GM21528 (cell line): ENCODE data around the gene HRH2.
"Not testable (repeated sequence)": the region's sequence is repeated elsewhere in the genome, so short reads cannot be mapped to it uniquely, and the experiment has no call there.

Experiments
- ATAC-seq: cut with Tn5 transposase; IDR thresholded peaks from one replicate; pipeline ENCODE4 v1.9.1; 2021; ENCODE audit warnings: mild to moderate bottlenecking, moderate library complexity; ENCODE audit not compliant: unreplicated experiment, low FRiP score

Gene HRH2

DNA sequence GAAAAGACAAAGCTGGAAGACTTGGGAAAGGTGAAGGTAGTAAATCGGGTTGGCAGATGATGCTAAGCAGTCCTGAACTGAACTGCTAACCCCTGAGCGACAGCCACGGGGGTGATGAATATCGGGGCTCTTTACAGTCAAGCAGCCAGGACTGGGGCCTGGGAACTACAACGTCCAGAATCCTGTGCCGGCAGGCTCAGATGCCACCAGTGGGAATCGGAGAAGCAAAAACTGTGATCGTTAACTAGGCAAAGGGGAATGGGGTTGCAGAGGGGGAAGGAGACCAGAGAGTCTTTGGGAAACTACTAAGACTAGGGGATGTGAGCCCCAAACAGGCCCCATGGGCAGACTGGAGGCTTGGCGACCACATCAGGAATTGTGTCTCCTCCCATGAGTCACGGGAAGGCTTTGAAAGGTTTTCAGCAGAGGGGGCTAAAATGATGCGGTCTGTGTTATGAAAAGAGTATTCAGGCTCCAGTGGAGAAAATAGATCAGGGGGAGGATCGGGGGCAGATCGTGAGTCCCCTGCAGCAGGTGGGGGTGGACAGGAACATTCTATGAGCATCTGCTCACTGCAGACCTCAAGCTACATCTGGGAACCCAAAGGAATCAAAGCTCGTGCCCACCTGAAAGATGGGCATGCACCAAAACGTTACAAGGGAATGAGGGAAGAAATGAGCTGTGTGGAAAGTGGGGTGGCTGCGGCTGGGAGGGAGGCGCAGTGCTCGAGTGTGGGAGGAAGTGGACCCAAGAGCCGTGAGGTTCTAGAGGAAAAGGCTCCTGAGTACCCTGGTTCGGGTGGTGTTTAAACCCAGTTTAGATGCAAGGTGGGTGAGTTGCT lies 53.8 kb downstream of the HRH2 start:
- ATAC-seq = no peak

DNA sequence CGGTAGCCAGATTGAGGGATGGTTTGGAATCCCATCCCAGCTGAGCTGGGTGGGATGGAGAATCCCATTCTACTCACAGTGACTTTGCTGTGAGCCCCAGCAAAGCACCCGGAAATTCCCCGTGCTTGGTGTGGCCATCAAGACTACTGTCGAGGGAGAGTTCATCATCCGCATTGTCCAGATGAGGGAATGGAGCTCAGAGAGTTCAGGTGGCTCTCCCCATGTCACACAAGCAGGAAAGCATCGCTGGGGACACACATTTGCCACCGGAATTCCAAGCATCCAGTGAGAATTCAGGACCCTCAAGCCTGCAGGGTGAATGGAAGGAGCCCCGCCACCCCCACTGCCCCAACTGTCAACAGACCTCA lies 54.4 kb downstream of the HRH2 start:
- no peak for ATAC-seq

DNA sequence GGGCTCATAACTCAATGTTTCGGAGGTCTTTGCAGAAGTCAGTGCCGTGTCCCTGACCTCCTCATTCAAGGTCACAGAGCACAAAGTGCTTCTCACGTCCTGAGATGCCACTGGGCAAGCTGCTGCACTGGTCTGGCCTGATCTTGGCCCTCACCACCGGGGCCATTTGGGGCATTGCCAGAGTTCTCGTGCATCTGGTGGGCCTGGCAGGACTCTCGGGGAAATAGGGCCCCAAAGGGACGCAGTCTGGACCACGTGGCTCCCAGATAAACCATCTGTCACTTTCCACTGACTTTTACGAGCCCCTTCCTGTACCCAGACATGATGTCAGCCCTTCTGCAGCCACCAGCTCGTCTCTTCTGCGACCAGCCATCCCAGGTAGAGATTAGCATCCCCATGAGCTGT lies 54.8 kb downstream of the HRH2 start:
- no peak for ATAC-seq

DNA sequence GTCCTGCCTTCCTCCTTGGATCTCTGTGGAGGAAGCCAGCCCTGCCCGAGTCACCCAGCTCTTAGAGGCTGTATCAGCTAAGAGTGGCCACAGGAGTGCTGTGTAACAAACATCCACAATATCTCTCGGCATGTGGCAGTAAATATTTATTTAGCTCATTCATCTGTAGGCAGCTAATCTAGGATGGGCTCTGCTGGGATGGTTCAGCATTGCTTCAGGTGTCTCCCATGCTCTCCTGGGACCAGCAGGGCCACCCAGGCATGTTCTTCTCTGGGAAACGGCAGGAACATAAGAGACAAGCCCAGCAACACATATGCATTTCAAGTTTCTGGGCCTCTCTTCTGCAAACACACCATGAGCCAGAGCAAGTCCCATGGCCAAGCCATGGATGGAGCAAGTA lies 56.1 kb downstream of the HRH2 start:
- no peak for ATAC-seq

DNA sequence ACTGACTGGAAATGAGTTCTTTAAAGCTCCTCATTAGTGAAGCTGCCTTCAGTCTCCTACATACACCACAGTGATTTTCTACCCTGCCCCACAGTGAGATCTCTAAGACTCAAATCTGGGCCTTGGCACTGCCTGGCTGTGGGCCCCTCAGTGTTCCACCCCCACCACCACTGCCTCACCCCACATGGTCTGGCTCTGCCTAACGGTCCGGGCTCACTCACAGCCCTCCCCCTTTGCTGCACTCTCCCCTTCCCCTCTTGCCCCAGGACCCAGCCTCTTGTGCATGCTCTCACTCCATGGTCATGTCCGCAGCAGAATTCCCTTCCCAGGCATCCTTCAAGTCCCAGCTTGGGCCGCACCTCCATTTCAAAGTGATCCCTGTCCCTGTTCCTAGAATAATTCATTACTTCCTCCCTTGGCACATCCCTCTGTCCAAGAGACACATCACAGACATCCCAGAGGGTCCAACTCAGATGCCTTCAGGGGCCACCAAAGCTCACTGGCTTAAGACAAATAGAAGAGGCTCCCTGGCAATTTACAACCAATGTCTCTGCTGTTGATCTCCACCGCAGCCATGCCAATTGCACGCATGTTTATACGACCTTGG lies 56.7 kb downstream of the HRH2 start:
- no peak for ATAC-seq

DNA sequence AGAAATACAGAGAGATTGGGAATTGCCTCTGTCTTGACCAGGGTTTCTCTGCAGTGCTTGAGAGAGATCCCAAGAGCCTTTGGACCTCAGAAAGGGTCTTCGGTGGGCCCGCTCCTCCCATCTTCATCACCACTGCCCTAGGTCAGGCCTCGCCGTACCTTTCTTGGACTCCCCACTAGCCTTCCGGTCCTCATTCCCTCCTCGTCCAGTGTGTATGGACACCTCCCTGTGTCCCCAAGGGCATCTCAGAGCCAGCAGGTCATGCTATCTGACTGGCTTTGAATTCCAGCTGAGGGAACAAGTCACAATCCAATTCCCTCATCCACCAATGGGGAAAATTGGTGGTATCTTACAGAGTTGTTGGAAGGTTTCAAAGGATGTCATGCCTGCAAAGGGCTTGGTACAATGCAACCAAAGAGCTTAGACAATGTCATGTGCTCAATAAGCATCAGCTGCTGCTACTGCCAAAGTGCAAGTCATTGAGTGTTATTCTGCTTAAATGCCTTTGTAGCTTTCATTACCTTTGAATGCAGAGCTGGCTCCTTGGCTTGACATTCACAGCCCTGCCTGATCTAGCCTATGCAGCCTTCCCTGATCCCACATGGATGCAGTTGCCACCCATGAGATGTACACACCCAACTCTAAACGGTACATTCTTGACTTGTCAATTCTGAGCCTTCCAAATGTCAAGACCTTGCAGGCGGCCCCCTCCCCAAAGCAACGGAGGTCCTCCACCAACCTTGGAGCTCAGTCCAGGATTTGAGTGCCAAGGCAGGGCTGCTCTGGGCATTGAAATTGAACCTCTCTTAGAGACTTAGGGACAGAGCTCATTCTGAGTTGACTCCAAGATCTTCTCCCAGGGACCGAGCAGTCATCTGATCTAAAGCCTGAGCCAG lies 58.0 kb downstream of the HRH2 start:
- no peak for ATAC-seq

DNA sequence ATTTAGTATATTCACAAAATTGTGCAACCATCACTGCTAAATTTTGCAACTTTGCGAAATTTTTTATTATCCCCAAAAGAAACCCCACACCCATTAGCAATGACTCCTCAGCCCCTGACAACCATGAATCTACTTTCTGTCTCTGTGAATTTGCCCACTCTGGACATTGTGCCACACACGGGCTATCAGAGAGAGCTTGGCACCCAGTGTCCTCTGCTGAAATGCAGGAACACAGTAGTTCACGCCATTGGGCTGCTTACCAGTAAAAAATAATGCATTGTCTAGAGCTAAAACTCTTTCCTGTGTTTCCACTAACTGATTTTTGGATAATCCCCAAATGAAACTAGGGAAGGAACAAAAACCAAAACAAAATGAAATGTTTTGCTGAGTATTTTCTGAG lies 60.0 kb downstream of the HRH2 start:
- ATAC-seq = no peak

DNA sequence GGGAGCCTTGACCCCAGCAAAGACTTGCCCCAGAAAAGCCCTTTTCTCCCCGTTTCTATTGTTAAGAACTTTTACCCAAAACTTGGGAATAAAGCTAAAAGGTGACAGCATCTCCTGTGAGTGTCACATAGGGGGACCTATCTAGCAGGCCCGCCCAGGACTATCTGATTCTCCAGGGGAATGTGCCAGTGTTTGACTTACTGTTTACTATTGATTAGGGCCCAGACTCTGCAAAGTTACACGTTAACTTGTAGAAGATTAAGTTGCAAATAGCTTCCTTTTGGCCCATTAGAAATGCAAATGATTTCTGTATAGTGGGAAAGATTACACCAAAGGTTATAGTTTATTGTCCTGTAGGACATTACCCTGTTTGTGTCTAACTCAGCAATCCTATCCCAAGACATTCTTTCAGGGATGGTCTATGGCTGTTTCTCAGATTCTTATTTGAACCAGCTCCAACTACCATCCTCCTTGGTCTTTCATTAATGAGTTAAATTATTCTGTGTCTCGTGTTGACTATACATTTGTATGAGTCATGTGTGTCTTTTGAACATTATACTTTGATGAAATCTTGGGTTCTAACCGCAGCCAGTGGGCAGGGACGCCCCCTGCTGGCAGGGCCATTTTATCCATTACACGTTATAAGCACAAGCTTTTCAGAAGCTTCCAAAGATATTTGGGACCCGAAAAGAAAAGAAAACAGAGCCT lies 60.7 kb downstream of the HRH2 start:
- ATAC-seq = no peak

DNA sequence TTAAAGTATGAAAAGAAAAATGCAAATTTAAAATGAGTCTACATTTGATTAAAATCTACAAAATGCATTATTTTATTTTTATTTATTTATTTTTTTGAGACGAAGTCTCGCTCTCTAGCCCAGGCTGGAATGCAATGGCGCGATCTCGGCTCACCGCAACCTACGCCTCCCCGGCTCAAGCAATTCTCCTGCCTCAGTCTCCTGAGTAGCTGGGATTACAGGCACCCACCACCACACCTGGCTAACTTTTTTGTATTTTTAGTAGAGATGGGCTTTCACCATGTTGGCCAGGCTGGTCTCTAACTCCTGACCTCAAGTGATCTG lies 61.2 kb downstream of the HRH2 start:
- not testable (repeated sequence) for ATAC-seq

DNA sequence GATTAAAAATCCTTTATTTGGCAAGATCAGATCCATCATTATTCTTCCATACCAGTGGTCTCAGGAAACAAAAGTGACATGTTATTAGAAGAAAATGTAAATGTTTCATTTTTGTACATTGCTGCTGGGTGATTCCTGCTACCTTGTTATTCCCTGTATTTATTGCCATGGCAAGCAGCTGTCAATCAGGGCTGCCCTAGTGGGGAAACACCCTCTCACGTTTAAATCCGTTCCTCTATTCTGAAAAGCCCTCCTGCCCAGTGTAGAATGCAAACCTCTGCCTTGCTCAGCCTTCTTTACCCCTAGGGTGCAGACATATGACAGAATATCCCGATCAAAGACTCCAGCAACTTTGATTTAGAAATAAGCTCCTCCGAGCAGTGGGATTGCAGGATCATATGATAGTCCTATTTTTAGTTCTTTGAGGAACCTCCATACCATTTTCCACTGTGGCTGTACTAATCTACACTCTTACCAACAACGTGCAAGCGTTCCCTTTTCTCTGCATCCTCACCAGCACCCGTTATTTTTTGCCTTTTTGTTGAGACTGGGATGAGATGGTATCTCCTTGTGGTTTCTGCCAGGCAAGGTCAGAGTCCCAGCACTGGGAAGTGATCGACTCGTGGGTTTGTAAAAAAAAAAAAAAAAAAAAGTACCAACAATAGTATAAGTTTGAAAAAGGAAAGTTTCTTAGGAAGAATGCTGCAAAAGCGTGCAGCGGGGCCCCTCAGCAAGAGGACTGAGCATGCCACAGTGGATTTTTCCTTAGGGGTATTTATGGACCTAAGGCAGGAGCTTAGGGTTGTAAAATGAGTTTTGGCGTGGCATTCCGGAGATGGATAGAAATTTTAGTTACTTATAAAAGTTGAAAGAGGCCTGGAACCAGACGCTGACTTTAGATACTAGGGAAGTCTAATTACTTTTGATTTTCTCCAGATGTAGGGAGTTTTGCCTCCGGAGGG lies 66.7 kb downstream of the HRH2 start:
- ATAC-seq = no peak

DNA sequence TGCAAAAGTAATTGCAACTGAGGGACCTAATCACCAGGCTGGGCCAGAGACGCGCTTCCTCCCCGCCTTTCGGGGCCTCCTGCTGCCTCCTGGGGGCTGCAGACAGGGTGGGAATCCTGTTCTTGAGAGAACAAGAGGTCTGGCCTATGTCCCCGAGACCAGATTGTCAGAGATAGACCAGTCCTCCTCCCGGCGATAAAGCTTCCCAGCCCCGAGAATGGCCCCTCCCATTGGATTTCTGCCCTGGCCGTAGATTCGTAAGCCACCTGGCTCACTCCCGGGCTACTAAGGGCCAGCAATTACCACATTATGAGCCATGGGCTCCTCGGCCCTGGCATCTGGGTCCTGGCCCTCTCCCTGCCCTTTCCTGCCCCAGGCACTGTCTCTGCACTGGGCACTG lies 70.4 kb downstream of the HRH2 start:
- ATAC-seq = no peak

DNA sequence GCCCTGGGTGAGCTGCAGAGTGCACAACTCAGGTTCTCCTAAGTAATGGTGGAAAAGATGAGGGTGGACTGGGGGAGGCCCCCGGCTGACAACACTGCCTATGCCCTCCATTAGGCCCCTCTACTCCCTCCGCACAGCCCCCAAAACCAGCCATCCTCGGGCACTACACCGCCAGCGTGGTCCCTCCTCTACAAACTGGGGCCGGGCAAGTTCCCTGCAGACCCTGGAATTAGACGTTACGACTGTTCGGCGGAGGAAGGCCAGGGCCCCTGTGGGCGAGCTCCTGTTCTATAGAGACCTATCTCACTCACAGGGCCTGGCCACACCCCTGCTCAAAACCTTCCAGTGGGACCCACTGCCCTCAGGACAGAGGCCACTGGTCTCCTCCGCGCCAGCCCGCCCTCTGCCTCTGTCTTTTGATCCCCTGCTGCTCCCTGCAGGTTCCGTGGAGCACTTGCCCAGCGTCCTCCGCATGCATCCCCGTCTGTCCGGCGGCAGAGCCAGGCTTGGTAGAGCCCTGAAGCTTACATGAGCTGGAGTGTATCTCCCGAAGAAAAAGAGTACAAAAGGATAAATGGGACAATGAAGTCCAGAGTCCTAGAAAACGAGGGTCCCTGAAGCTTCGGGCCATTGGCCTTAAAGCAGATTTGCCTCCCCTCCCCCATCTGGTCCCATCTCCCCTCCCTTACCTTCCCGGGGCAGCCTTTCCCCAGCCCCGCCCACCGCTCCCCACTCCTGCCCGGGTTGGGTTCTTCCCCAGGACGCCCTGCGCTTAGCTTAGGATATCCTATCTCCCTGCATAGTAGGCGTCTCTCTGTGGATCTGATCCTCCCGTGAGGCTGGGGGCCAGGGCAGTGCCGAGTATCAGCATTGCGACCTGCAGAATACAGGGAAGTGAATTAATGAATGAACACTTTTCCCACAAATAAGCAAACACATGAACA lies 71.3 kb downstream of the HRH2 start:
- no peak for ATAC-seq

DNA sequence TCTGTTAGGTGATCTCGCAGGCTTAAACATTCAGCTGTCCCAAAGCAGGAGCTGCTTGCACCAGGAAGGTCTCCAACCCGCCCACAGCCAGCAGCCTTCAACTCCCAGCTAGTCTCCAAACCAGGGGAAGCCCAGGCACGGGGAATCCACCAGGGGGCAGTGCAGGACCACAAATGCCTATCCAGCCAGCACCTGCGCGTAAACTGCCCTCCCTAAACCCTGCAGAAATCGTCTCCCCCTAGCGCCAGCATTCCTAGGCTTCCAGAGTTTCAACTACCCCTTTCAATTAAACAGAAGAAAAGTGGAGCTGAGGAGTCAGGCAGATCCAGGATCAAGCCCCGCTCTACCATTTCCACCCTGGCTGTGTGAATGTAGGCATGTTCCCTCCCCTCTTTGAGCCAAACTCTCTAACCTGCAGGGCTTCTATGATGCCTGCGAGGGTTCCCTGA lies 72.0 kb downstream of the HRH2 start:
- no peak for ATAC-seq

DNA sequence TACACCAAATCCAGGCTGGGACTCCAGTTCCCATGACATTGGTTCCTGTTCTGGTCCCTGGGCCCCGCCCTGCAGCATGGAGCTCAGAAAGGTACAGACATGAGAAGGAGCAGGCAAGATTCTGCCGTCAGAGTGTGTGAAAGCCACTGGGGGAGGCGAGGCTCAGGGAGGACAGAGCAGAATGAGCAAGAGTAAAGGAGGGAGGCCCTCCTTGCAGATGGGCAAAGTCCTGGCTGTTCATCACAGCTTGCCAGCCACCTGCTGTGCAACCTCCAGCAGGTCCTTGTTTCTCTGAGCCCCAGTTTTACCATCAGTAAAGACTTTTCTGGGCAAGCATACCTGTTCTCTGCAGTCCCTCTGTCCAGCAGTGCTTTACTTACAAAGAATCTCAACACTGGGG lies 73.3 kb downstream of the HRH2 start:
- no peak for ATAC-seq

DNA sequence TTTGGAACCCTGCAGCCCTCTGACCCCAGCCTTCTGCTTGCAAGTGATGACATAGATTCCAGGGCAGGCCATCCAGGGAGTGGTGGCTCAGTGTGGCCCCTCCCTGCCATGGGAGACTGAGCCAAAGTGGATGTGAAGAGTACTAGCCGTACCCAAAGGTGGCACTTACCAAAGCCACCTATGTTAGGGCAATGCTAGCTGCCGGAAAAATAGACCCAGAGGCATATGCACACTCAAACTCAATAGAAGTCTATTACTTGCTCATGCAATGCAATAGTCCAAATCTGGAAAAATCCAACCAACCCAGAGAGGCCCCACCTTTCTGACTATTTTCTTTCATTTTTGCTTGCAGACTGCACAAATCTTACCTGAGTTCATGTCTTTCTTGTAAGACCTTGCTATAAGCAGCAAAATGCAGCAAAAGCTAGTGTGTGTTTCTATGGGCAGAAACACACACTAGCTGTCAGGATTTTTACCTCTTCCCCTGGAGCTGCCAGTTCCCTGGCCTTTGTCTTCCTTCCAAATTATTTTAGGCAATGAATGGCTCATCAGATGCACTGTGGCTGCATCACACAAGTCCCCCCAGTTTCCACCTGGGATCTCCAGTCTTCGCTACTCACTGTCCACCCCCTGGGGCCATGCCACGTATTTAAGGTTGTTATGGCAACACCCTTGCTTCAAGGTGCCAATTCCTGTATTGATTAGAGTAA lies 74.0 kb downstream of the HRH2 start:
- no peak for ATAC-seq

DNA sequence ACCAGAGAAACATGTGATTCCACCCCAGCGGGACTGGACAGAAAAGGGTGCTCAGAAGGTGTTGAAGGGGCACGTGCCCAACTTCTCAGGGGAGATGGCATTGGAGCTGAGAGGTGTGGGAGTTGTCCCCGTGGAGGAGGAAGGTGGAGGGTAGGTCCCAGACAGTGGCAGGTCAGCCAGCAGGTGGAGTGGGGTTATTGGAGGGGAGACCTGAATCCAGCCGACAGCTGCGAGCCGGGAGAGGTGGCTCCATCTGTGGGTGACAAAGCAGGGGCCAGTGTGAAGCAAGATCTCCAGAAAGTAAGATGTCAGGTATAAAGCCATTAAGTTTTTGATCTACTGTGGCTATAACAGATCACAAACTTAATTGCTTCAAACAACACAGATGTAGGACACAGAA lies 75.1 kb downstream of the HRH2 start:
- no peak for ATAC-seq

DNA sequence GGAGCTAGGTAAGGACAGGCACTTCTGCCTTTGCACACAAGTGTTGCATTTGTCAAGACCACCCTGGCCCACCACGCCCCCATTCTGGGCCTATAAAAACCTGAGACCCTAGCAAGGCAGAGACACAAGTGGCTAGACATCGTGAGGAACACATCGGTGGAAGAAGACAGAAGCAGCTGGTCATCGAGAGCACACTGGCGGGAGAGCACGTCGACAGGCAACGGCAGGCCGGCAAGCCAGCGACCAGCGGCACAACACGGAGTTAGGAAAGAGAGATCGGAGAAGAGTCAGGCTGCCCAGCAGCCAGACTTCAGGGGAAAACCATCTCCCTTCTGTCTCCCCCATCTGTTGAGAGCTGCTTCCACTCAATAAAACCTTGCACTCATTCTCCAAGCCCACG lies 76.1 kb downstream of the HRH2 start:
- ATAC-seq = no peak

DNA sequence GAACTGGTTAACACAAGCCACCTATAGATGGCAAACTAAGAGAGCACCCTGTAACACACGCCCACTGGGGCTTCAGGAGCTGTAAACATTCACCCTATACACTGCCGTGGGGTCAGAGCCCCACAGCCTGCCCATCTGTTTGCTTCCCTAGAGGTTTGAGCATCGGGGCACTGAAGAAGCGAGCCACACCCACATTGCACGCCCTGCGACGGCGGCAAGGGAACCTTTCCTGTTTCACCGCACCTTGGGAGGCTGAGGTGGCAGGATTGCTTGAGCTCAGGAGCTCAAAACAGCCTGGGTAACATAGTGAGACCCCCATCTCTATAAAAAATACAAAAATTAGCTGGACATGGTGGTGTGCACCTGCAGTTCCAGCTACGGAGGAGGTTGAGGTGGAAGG lies 76.6 kb downstream of the HRH2 start:
- no peak for ATAC-seq
